Measurements from ENCODE around the gene EEF1AKMT3.

GRCh38 chr12:57813111-57813970 is 40.9 kb downstream of the EEF1AKMT3 start:
- no peak for TF ChIP-seq MYC (IDR thresholded peaks at IDR 0.05; ENCODE audit: borderline replicate concordance, low read length)
- TF ChIP-seq CTCF (IDR thresholded peaks at IDR 0.05), result no peak
- TF ChIP-seq JUNB (IDR thresholded peaks at IDR 0.05), result no peak
- no peak for TF ChIP-seq KDM5A (IDR thresholded peaks at IDR 0.05)
- TF ChIP-seq FOSL2 (IDR thresholded peaks at IDR 0.05), result no peak
- TF ChIP-seq FOSL2 (CRISPR knock-in tag; IDR thresholded peaks at IDR 0.05), result no peak
- no peak for TF ChIP-seq ZC3H11A (IDR thresholded peaks at IDR 0.05)
- TF ChIP-seq ZFP36 (IDR thresholded peaks at IDR 0.05; ENCODE audit: borderline replicate concordance, partially characterized antibody), result no peak
